ENCODE results near the gene MAFF.

DNA sequence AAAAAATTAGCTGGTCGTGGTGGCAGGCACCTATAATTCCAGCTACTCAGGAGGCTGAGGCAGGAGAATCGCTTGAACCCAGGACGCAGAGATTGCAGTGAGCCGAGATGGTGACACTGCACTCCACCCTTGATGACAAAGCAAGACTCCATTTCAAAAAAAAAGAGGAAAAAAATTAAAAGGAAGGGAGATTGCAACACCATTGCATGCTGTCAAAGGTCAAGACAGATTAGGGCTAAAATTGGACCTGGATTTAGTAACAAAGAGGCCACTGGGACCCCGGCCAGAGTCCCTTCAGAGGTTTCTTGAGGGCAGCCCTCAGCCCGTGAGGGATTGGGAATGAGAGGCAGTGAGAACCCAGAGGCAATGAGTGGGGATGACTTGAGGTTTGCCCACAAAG lies 8.2 kb upstream of the MAFF start:
- no peak for TF ChIP-seq POLR2A (IDR thresholded peaks at IDR 0.05)
- TF ChIP-seq CTCF (IDR thresholded peaks at IDR 0.05), result no peak

All from uterus (tissue), 2 donors.